DMS53 treated with DMSO at 0.1 percent for 48 hours (cell line): ENCODE measurements around the gene ADCK1.
"Not testable (repeated sequence)": the region's sequence is repeated elsewhere in the genome, so short reads cannot be mapped to it uniquely, and the experiment has no call there.

Experiments used
- DNase-seq: peaks from one replicate; lab custom pipeline; 2025; ENCODE audit not compliant: unreplicated experiment; lab: John Stamatoyannopoulos, UW

ADCK1 gene

DNA sequence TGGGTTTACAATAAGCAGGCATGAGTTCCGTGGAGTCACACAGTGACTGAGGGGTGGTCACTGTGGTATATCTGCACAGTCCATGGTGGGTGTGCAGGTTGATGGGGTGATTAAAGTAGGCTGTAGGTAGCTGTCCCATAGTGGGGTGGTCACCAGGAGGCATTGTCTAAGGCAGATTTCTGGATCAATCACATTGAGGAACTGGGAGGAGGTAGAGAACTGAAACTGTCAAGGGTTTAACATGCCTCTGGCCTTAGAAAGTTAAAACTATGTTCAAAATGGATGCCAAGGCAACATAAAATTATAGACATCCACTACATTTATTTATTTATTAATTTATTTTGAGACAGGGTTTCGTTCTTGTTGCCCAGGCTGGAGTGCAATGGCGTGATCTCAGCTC is 8.3 kb downstream of the ADCK1 start:
- DNase-seq = no peak

DNA sequence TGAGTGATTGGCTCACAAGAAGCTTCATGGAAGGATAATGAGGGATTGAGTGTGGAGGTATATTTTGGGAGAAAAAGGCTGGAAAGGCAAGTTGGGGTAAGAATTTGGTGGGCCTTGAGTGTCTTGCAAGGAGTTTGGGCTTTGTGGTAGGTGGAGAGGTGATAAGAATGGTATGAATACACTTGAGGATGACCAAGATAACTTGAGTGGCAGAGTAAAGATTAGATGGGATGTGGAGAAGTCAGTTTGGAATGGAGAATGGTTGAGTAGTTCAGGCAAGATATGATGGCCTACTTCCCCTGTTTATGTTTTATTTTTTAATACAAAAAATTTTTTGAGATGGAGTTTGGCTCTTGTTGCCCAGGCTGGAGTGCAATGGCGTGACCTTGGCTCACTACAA is 9.1 kb downstream of the ADCK1 start:
- no peak for DNase-seq

DNA sequence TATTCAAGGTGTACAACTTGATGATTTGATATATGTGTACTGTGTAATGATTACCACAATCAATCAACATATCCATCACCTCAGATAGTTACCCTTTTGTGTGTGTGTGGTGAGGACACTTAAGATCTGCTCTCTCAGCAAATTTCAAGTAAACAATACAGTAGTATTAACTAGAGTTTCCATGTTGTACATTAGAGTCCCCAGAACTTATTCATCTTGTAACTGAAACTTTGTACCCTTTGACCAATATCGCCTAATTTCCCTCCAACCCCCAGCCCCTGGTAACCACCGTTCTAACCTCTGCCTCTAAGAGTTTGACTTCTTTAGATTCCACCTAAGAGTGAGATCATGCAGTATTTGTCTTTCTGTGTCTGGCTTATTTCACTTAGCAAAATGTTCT is 12.1 kb downstream of the ADCK1 start:
- DNase-seq = no peak

DNA sequence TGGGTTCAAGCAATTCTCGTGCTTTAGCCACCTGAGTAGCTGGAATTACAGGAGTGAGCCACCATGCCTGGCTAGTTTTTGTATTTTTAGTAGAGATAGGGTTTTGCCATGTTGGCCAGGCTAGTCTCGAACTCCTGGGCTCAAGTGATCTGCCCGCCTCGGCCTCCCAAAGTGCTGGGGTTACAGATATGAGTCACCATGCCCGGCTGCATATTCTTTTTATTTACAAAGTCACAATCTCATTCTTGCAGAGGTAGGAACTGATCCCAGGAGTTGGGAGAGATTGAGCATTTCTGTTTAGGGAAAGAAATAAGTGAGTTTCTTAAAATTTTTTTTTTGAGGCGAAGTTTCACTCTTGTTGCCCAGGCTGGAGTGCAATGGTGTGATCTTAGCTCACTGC is 12.8 kb downstream of the ADCK1 start:
- DNase-seq = not testable (repeated sequence)

DNA sequence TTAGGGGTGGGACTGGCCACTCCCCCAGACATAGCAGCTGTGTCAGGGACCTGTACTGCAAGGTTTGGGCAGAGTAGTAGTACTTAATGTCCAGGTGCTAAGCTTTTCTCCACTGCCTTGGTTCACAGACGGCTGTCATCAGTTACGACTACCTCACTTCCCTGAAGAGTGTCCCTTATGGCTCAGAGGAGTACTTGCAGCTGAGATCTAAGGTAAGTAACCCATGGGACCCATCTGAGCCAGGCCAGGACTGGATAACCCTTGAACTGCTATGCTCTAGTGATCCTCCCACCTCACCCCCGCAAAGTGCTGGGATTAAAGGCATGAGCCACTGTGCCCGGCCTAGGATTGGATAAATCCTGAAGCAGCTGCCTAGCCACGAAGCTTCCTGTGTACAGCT is 22.4 kb downstream of the ADCK1 start:
- no peak for DNase-seq

DNA sequence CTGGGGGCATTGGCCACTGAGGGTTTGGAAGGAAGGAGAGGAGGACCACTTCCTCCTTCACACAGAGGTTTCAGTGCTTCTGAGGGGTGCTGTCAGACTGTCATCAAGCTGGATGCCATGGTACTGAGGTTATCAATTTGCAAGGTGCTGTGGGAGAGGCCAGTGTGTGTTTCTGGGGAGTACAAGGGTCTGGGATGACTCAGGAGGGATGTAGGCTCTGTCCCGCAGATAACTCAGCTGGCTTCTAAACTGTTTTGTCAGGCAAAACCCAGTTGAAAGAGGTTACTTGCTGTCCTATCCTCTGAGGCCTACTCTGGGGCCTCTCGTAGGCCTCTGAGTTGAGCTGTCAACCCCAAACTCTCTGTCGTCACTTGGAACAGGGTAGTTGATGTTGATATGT is 22.8 kb downstream of the ADCK1 start:
- DNase-seq = no peak

DNA sequence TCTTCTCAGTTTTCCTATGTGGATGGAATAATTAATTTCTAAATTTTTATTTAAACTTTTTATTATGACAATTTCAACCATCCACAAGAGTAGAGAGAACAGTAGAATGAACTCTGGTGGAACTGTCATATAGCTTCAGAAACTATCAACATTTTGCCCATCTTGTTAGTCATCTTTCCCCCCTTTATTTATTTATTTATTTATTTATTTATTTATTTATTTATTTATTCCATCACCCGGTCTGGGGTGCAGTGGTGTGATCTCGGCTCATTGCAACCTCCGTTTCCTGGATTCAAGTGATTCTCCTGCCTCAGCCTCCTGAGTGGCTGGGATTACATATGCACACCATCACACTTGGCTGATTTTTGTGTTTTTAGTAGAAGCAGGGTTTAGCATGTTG is 23.5 kb downstream of the ADCK1 start:
- DNase-seq = no peak

DNA sequence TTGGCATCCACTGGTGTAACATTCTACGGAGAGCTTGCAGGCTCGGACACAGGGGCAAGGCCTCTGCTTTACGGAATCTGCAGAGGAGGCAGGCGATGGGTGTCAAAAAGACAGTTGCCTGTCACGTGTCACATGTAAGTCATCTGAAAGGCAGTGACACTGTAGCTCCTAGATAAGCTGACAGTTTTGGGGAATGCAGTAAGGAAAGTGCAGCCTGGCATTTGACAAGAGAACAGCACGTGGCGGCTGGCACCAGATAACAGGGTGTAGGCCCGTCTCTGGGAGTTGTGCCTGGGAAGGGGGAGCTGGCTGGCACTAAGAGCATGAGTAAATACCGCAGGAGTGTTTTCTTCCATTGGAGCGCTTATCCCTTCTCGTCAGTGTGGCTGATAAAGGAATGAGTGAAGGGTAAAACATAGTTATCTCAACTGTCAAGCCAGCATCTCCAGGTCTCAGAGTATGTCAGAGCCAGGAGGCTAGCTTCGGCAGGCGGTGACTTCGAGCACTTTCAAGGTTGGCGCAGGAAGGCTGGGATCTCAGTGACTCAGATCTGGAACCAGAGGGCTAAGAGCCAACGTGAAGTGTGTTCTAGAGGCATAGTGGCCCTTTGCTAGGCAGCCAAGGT is 26.1 kb downstream of the ADCK1 start:
- DNase-seq = no peak

DNA sequence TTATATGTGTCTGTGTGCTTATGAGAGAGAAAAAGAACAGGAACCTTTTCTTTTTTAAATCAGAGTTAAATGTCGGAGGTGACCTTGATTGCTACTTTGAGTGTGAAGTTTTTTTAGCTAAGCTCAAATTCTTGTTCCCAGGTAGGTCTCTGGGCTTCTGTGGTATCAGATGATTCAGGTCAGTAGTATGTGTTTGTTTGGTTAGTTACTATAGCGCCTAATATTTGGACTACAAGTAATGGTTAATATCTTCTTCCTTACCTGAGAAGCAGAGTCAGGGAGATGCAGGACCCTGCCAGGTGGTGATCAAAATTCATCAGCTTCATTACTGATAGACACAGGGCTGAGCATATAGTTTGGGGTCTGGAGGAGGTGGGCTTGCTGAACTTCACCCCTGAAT is 30.8 kb downstream of the ADCK1 start:
- no peak for DNase-seq

DNA sequence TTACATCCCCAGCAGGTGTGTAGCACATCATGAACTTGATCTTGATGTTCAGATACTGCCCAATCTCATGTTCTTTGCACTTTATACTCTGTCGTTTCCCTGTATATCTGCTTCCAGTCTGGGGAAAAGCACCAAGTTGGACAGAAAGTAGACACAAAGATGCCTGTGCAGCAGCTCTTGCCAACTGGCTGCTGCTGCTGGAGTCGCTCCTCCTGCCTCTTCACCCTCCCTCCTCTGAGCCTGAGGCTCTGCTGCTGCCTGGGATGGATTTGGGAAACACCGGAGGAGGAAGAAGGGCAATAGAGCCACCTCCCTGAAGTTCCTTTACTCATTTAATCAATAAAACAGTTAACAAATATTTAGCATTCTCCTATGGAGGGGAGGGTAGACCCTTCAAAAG is 32.4 kb downstream of the ADCK1 start:
- DNase-seq = no peak

DNA sequence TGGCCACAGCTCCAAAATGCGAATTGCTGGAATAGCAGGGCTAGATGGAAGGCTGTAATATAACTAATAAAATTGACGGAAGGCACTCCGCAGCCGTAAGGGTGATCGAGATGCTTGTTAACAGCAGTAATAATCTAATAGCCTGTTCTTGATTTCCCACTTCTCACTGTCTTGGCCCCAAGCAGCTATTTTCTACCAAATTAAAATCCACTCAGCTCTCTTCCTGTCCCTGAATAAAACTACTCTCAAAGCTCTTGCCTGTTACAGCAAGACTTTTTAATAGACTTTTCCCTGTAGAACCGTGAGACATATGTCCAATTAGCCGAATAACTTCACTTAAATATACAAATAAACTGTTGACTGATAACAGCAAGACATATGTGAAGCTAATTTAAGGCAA is 38.0 kb downstream of the ADCK1 start:
- no peak for DNase-seq

DNA sequence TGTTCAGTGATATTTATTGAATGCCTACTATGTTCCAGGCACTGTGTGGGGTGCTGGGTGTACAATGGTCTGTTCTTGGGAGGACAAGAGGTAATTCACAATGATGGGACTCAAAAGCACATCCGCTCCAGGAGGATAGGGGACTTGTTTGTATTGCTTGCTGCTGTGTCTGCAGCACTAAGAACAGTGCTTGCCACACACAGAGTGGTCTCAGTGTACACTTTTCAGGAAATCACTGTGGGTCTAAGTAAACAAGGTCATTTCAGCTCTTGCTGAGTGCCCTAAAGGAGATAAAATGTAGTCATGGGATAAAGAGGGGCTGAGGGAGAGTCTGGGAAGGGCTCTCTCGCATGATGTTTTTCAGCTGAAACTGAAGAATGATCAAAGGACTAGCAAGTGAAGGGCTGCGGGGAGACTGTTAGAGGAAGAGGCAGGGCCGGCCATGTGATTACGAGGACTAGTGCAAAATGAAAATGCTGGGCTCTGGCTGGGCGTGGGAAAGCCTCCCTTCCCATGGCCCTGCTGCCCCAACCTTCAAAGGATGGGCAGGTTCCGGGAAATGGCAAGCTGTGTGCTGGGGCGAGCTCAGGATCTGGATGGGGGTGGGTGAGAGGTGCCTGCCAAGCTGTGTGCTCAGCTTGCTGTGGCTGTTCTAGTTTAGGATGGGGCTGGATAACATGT is 39.1 kb downstream of the ADCK1 start:
- DNase-seq = no peak

DNA sequence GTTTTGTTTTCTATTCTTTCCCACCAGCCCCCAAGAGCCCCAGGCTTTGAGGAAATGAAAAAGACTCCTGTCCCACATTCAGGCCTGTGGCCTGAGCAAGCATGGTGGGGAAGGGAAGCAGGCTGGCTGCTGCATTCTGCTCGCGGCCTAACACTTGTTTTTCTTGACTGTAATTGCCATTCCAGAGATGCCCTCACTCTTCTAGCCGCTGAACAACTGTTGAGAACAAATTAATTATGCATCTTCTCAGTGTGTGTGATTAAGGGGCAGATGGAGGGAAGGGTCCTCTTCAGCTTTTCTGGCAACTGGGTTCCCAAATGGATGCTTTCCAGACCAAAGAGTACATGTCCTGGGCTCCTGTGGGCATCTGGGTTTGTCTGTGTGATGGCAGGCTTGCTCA is 43.3 kb downstream of the ADCK1 start:
- no peak for DNase-seq

DNA sequence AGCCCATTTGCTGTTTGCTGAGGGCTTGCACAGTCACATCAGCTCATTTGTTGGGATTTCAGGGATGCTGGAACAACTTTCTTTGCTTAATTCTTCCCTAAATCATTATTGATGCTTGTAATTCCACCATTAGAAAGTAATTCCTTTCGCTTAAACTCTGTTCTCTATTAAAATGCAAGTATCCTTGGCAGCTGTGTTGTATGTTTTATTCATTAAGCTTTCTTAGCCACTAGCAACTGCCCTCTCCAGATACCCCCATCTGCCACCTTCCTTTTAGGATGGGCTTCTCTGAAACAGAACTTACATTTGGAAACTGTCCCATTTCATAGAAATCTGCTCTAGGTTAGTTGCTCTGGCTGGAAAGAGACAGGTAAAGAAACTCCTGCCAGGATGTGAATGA is 43.7 kb downstream of the ADCK1 start:
- DNase-seq = no peak

DNA sequence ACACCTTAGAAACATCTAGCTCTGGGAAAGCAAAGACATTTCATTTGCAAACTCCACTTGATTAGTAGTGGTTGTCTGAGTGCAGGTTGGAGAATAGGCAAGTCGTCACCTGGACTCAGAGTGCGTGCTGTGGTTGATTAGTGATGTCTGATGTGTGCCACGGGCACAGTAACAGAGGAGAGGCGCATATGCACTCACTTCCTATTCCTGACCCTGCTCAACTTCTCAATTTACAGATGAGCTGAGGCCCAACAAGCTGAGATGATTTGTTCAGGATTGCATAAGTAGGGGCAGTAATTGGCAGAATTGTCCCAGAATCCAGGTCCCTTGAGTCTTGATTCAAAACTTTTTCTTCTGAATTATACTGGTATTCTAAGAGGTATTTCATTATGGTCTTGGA is 44.9 kb downstream of the ADCK1 start:
- DNase-seq = no peak

DNA sequence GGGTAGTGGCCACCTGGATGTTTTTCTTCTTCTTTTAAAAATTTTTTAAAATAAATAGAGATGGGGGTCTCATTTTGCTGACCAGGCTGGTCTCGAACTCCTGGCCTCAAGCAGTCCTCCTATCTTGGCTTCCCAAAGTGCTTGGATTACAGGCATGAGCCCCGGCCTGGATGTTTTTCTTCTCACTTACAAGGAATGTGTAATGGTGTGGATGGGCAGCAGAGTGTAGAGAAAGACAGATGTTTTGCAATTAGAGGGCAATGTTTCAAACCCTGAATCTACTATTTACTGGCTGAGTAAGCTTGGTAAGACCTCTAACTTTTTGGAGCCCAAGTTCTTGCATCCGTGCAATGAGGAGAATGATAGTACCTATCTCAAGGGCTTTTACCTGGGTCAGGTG is 48.1 kb downstream of the ADCK1 start:
- DNase-seq = no peak

DNA sequence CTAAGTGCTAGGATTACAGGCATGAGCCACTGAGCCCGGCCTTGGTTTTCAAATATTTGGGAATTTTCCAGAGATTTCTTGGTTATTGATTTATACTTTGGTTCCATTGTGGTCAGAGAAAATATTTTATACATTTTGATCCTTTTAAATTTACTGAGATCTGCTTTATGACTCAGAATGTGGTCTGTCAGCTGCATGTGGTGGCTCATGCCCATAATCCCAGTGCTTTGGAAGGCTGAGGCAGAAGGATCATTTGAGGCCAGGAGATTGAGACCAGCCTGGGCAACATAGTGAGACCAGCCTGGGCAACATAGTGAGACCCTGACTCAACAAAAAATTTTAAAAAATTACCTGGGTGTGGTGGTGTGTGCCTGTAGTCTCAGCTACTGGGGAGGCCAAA is 49.8 kb downstream of the ADCK1 start:
- DNase-seq = no peak

DNA sequence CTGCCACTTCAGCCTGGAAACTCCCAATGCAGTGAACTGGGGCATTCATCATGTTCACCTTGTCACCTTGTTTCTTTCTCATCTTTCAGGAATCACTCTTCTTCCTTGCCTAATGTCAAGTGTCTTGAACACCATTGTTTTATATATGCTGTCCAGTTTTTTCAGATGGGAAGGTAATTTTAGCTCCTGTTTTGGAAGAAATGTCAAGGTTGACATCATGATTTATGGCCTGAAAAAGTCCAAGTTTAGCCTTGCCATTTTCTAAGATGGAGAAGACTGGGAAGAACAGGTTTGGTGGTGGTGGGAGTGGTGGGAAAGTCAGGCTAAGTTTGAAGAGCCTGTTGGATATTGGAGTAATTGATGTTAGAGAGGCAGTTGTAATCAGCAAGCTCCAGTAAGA is 54.0 kb downstream of the ADCK1 start:
- no peak for DNase-seq

DNA sequence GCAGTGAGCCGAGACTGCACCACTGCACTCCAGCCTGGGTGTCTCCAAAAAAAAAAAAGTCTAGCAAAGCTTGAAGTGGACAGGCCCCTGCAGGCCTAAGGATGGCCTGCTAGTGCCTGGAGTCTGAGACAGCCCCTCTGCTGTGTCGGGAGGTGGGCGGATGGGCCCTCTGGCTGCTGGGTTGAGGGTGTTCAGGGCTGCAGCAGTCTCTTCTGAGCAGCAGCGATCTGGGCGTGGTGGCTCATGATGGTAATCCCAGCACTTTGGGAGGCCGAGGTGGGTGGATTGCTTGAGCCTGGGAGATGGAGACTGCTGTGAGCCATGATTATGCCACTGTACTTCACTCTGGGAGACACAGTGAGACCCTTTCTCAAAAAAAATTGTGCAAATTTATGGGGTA is 57.0 kb downstream of the ADCK1 start:
- no peak for DNase-seq

DNA sequence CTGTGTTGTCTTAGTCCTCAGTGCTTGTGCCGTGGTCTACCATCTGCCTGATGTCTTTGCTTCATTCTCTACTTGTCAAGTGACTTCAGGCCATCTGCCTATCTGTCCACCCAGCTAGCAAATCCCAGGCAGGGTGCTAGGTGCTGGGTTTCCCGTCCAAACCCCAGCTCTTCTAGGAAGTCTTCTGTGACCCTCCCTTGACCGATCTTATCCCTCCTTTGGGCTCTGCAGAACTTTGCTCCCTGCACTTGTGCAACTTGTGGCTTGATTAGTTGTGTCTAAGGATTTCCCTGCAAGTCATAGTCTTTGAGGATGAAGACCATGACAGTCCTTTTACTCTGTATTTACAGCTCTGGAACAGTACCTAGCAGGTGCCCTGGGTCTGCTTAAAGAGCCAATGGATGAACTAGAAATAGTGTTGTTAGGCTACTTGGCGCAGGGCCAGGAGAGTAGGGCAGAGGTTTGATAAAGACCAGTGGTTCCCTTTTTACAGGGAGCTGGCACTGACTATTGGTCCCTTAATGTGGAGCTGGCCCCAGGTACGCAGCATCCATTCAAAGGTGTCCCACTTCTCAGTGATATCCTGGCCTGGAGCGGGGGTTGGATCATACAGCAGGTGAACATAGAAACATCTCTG is 60.1 kb downstream of the ADCK1 start:
- DNase-seq = no peak

DNA sequence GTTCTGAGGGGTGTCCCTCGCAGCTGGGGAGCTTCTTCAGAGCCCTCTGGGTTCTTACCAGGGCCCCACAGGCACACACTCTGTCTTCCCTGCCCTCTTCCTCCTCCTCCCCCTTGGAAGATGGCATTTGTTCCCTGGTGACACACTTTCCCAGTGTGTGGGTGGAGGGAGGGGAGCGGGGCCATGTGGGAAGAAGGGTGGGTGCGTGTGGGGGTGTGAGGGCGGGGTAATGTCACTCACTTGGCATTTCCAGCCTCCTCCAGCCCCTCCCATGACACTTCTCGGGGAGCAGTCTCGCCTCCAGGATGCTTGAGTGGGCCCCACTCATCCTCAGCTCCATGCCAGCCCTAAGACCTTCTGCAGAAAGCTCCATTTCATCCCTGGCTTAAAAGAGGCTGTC is 61.3 kb downstream of the ADCK1 start:
- DNase-seq = no peak

DNA sequence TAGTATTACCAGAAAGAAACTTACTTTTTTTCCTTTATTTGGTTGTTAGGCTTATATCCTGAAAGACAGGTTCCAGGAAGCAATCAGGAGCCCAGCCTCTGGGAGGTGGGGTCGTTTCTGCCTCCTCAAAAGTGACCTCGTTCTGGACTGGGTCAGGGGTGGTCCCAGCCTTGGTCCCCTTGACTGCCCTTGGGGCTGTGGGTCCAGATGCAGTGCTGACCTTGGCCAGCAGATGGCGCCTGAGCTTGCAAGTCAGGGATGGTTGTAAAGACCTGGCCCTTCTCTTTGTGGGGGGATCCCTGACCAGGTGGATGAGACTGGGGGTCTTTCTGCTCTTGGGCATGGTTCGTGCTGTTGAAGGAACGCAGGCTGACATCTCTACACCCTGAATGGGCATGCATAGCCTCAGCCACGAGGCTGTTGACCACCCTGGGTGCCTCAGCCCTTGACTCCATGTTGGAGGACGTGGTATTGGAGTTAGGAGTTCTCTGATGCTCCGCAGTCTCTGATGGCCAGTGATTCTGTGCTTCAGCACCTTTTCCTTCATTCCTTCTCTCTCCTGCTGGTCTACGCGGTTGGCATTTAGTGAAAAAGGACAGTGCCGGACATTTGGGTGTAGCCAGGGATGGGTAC is 62.4 kb downstream of the ADCK1 start:
- no peak for DNase-seq
